Inflammatory macrophage treated with lipopolysaccharide for 4 hours (primary cell): ENCODE data around the gene RAB15.
"Not testable (repeated sequence)": the region's sequence is repeated elsewhere in the genome, so short reads cannot be mapped to it uniquely, and the experiment has no call there.

ENCODE experiments used
- DNase-seq: peaks from one replicate; pipeline ENCODE4 v3.0.0-alpha.2; 2020

Gene RAB15

GRCh38 chr14:64937171-64937820, 34.8 kb downstream of the RAB15 start:
- DNase-seq = no peak

- no peak for DNase-seq
Observed at GRCh38 chr14:64935508-64935907, 36.6 kb downstream of the RAB15 start.

DNA sequence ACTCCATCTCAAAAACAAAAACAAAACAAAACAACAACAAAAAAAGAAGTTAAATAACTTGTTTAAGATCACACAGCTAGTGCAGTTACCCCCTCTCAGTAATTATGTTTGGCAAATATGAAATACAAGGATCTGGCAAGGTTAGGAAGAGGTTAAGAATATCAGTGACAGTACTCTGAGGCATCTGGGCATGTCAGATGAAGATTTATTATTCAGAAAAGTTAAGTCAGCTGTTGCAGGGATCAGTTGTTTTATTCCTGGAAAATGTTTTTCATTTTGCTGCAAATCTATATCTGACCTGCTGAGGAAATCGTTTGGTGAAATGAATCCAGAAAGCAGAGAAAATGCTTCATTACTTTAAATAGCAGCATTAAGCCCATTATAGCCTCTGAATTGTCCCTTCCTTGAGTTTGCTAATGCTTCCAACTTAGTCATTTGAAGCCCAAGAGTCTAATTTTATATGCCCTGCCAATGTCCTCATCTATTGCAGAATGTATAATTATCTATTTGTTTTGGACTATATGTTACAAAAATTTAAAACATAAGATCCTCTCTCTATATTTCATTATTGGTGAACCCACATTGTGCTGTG, 37.7 kb downstream of the RAB15 start:
- DNase-seq = no peak

GRCh38 chr14:64932231-64932630, 39.9 kb downstream of the RAB15 start:
- no peak for DNase-seq

- no peak for DNase-seq
Observed at GRCh38 chr14:64931123-64931522, 41.0 kb downstream of the RAB15 start.

GRCh38 chr14:64930085-64930843, 41.9 kb downstream of the RAB15 start:
- no peak for DNase-seq

DNA sequence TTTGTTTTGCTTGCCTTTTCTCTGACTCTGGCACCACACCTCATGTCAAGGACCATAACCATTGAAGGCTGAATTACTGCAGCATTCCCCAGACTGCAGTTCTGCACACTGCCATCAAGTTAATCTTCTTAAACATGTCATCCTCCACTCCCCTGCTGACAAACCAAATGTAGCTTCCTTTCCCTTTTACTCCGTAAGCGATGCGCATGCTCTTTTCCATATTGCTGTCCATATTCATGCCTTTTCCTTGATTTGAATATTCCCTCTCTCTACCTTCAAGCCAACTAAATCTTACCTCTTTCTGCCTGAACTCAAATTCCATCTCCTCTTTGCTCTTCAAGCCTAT, 43.1 kb downstream of the RAB15 start:
- DNase-seq = no peak

DNA sequence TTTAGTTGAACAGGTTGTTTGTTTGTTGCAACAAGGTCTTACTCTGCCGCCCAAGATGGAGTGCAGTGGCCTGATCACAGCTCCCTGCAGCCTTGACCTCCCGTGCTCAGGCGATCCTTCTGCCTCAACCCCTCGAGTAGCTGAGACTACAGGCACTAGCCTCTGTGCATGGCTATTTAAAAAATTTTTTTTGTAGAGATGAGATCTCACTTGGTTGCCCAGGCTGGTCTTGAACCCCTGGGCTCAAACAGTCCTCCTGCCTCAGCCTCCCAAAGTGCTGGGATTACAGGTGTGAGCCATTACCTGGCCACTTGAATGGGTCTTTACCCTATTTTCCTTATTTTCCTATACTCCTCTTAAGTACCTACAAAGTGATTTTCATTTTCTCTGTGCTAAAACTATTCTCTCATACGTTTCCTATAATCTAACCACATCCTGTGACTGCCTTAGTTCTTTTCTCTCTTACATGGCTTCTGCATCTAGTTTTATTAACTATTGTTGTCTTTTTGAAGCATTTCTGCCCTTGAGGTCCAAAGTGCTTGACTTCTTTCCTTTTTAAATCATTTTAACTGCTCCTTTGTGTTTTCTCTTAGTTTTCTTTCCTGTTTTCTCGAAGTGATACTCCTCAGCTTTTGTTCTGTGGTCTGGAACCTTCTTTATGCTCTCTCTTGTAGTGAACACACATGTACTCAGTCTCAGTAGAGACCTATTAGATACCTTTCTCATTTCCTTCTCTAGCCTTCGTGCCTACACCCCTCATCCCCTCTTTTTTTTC, 43.7 kb downstream of the RAB15 start:
- no peak for DNase-seq

GRCh38 chr14:64927031-64927430, 45.1 kb downstream of the RAB15 start:
- DNase-seq = no peak

GRCh38 chr14:64926398-64926995, 45.6 kb downstream of the RAB15 start:
- DNase-seq = no peak

GRCh38 chr14:64923015-64923414, 49.1 kb downstream of the RAB15 start:
- DNase-seq = no peak

- no peak for DNase-seq
Observed at GRCh38 chr14:64920465-64920864, 51.7 kb downstream of the RAB15 start.

DNA sequence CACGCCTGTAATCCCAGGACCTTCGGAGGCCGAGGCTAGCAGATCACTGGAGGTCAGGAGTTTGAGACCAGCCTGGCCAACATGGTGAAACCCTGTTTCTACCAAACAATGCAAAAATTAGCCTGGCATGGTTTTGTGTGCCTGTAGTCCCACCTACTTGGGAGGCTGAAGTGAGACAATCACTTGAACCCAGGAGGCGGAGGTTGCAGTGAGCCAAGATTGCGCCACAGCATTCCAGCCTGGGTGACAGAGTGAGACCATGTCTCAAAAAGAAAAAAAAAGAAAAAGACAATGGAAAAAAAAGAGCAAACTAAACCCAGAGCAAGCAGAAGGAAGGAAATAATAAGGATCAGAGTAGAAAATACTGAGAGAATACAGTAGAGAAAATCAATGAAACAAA, 52.5 kb downstream of the RAB15 start:
- no peak for DNase-seq

GRCh38 chr14:64919215-64919614, 52.9 kb downstream of the RAB15 start:
- DNase-seq = no peak

GRCh38 chr14:64918216-64918615, 53.9 kb downstream of the RAB15 start:
- DNase-seq = no peak

- DNase-seq = peak; percentile 83
Observed at GRCh38 chr14:64915797-64916196, 56.3 kb downstream of the RAB15 start.

GRCh38 chr14:64915029-64915424, 57.1 kb downstream of the RAB15 start:
- no peak for DNase-seq

DNA sequence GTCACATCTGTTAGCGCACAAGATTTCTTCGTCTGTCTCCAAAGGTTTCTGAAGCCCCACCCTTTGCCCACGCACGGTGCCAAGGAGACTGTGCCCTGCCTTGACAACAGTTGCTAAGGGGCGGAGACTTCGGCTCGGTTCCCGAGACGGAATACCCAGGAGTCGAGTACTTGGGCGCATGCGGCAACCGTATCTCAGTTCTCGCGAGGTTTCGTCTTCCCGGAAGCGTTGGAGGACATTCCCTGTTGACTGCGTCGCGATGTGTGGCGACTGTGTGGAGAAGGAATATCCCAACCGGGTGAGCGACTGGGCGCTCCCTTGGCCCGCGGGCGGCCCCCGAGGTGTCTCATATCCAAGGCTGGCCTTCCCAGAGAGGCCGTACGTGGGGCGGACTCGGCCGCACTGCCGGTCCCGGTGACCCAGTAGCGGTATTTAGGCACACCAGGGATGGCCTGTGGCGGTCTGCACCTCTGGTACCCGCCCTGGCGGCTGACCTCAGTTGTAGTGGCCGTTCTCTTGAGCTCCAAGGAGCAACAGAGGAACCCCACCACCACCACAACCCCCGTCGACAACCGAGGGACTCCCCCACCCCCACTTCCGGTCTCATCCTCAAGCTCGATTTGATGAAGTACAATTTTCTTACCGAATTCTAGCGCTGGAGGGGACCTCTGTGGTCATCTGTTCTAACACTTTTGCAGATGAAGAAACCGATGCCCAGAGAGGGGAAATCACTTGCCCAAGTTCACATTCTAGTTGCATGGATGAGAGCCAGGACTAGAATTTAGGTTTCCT, 57.7 kb downstream of the RAB15 start, which contains the start of gene CHURC1:
Gene CHURC1, plus strand, starts transcription at position 219 of the 792 bp plus-strand sequence. Its CDS starts 41 bp downstream, at position 260.
- peak; percentile 100 for DNase-seq

GRCh38 chr14:64913477-64913876, 58.7 kb downstream of the RAB15 start:
- DNase-seq = not testable (repeated sequence)

DNA sequence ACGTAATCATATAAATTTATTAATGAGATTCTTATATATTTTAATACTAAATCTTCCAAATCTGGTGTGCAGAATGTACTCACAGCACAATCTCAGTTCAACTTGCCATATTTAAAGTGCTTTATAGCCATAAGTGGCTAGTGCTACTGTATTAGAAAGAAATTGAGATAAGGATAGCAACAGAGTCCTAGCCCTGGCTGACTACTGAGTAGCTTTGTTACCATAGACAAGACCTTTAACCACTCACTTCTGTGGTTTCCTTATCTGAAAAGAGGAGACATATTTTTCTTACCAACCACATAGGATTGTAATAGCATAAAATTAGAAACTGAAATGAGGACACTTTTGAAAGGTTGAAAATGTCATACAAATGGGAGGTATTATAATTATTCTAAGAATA, 59.9 kb downstream of the RAB15 start:
- DNase-seq = no peak

DNA sequence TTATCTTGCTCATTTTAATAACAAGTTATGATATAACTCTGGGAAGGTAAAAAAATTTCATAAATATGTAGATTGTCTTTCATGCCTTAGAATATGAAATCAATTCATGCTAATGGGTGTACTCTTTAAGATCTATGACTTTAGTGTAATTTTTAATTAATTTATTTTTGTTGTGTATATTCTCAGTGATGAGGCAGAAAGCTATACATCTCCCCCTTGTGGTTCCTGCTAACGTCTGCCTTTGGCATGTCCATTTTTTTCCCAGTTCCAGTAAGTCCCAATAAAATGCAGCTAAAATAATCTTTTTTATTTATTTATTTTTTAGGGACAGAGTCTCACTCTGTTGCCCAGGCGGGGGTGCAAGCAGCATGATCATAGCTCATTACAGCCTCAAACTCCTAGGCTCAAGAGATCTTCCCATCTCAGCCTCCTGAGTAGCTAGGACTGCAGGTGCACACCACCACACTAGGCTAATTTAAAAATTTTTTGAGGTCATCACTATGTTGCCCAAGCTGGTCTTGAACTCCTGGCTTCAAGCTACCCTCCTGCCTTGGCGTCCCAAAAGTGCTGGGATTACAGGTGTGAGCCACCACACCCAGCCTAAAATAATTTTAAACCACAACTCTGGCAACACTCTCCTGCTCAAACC, 61.2 kb downstream of the RAB15 start:
- peak; percentile 38 for DNase-seq

GRCh38 chr14:64906022-64906421, 66.1 kb downstream of the RAB15 start:
- no peak for DNase-seq
